Tibial nerve (tissue), 4 donors: Measurements from ENCODE around the gene CTBP2.

Source experiments
- CTCF ChIP-seq, 5 experiments: fragments of 200-600 bp in 3 of 5; fragments of 450-650 bp in 2 of 5; sonication (generic) in 3 of 5; IDR thresholded peaks; one replicate each; pipeline ENCODE4 v1.5.1; 2016 to 2019; ENCODE audit warnings: antibody characterized with exemption in 5 of 5, mild to moderate bottlenecking in 3 of 5, moderate library complexity in 2 of 5
- EP300 ChIP-seq, 2 donors: sonication (generic); formaldehyde crosslinking; IDR thresholded peaks; one replicate each; pipeline ENCODE4 v1.6.1; 2017; ENCODE audit warnings: antibody characterized with exemption in 2 of 2, mild to moderate bottlenecking in 1 of 2
- POLR2A ChIP-seq, 2 donors: fragments of 450-650 bp; IDR thresholded peaks; one replicate each; pipeline ENCODE4 v1.6.1; 2017; ENCODE audit warnings: antibody characterized with exemption in 2 of 2, mild to moderate bottlenecking in 2 of 2, moderate library complexity in 2 of 2

- TF ChIP-seq CTCF (IDR thresholded peaks at IDR 0.05), result no peak
- TF ChIP-seq POLR2A (IDR thresholded peaks at IDR 0.05), result no peak
- TF ChIP-seq EP300 (IDR thresholded peaks at IDR 0.05), result no peak
Measured at GRCh38 chr10:125111118-125111727, 49.1 kb downstream of the CTBP2 start.
